HG03575 (cell line): Measurements from ENCODE around the gene ATP1B1.
"Not testable (repeated sequence)": the region's sequence is repeated elsewhere in the genome, so short reads cannot be mapped to it uniquely, and the experiment has no call there.

Experiments
- ATAC-seq: cut with Tn5 transposase; IDR thresholded peaks from one replicate; pipeline ENCODE4 v1.9.1; 2021; ENCODE audit not compliant: unreplicated experiment, insufficient number of reproducible peaks, low FRiP score; ENCODE audit errors: extremely low read depth

Gene ATP1B1

GRCh38 chr1:169110689-169111447, 4.4 kb downstream of the ATP1B1 start:
- ATAC-seq: no peak

GRCh38 chr1:169111472-169111871, 5.0 kb downstream of the ATP1B1 start:
- ATAC-seq: no peak

- no peak for ATAC-seq
Observed at GRCh38 chr1:169112241-169112640, 5.8 kb downstream of the ATP1B1 start.

GRCh38 chr1:169113613-169114119, 7.2 kb downstream of the ATP1B1 start:
- no peak for ATAC-seq

GRCh38 chr1:169115891-169116585, 9.5 kb downstream of the ATP1B1 start:
- no peak for ATAC-seq

- ATAC-seq: no peak
Observed at GRCh38 chr1:169117014-169117413, 10.5 kb downstream of the ATP1B1 start.

GRCh38 chr1:169117599-169117998, 11.1 kb downstream of the ATP1B1 start:
- no peak for ATAC-seq

GRCh38 chr1:169118227-169118626, 11.7 kb downstream of the ATP1B1 start:
- no peak for ATAC-seq

GRCh38 chr1:169119405-169119804, 12.9 kb downstream of the ATP1B1 start:
- ATAC-seq: no peak

- no peak for ATAC-seq
Observed at GRCh38 chr1:169120066-169120465, 13.6 kb downstream of the ATP1B1 start.

- ATAC-seq: no peak
Observed at GRCh38 chr1:169121146-169121923, 14.8 kb downstream of the ATP1B1 start.

GRCh38 chr1:169122976-169123375, 16.5 kb downstream of the ATP1B1 start:
- no peak for ATAC-seq

- ATAC-seq: no peak
Observed at GRCh38 chr1:169124459-169124858, 18.0 kb downstream of the ATP1B1 start.

GRCh38 chr1:169125597-169125996, 19.1 kb downstream of the ATP1B1 start:
- not testable (repeated sequence) for ATAC-seq

- ATAC-seq: no peak
Observed at GRCh38 chr1:169126335-169126734, 19.8 kb downstream of the ATP1B1 start.

- no peak for ATAC-seq
Observed at GRCh38 chr1:169127305-169127704, 20.8 kb downstream of the ATP1B1 start.

GRCh38 chr1:169128562-169128961, 22.1 kb downstream of the ATP1B1 start:
- ATAC-seq: no peak

GRCh38 chr1:169129109-169129784, 22.8 kb downstream of the ATP1B1 start:
- ATAC-seq: no peak

- no peak for ATAC-seq
Observed at GRCh38 chr1:169130683-169131082, 24.2 kb downstream of the ATP1B1 start.
